DOHH2 (cell line): Measurements from ENCODE around the gene CNGB1.

Experiments used
- H3F3A ChIP-seq: fragments of 200-600 bp; sonication (generic), shearing (Covaris generic); 2 replicates; pipeline ENCODE4 v1.6.0; 2016; ENCODE audit warnings: antibody characterized with exemption, mild to moderate bottlenecking; ENCODE audit not compliant: control insufficient read depth, insufficient read depth
- H3K27ac ChIP-seq: fragments of 200-600 bp; sonication (generic); 2 replicates; pipeline ENCODE4 v1.5.1; 2014; ENCODE audit warnings: low read depth, mild to moderate bottlenecking, low read length, moderate library complexity
- H3K27me3 ChIP-seq: fragments of 200-600 bp; sonication (generic); 2 replicates; pipeline ENCODE4 v1.6.1; 2014; ENCODE audit warnings: mild to moderate bottlenecking, low read length, mixed read lengths; ENCODE audit not compliant: control insufficient read depth
- H3K36me3 ChIP-seq: fragments of 200-600 bp; sonication (generic); 2 replicates; pipeline ENCODE4 v1.6.1; 2014; ENCODE audit warnings: mild to moderate bottlenecking, low read length, moderate library complexity, mixed read lengths; ENCODE audit not compliant: control insufficient read depth
- H3K4me1 ChIP-seq: fragments of 200-600 bp; sonication (generic); 2 replicates; pipeline ENCODE4 v1.6.1; 2014; ENCODE audit warnings: mild to moderate bottlenecking, low read length, mixed read lengths; ENCODE audit not compliant: control insufficient read depth
- H3K4me2 ChIP-seq: fragments of 200-600 bp; sonication (generic); 2 replicates; pipeline ENCODE4 v1.6.0; 2014; ENCODE audit warnings: mild to moderate bottlenecking, low read length, moderate library complexity
- H3K4me3 ChIP-seq: fragments of 200-600 bp; sonication (generic); 2 replicates; pipeline ENCODE4 v1.5.1; 2014; ENCODE audit warnings: mild to moderate bottlenecking, low read length, mixed read lengths
- H3K79me2 ChIP-seq: fragments of 200-600 bp; sonication (generic); 2 replicates; pipeline ENCODE4 v1.6.1; 2014; ENCODE audit warnings: mild to moderate bottlenecking, low read length, mixed read lengths; ENCODE audit not compliant: control insufficient read depth
- H3K9me2 ChIP-seq: fragments of 200-600 bp; sonication (generic); replicated peaks from 2 replicates; pipeline ENCODE4 v1.6.1; 2014; ENCODE audit warnings: mild to moderate bottlenecking, low read length, mixed read lengths; ENCODE audit not compliant: control insufficient read depth
- H3K9me3 ChIP-seq: fragments of 200-600 bp; sonication (generic); 2 replicates; pipeline ENCODE4 v1.6.1; 2014; ENCODE audit warnings: antibody characterized with exemption, low read length, mixed read lengths; ENCODE audit not compliant: control insufficient read depth, insufficient read depth
- H4K20me1 ChIP-seq: fragments of 200-600 bp; sonication (generic); 2 replicates; pipeline ENCODE4 v1.6.0; 2014; ENCODE audit warnings: low read depth, mild to moderate bottlenecking, antibody characterized with exemption, low read length, moderate library complexity; ENCODE audit not compliant: control insufficient read depth, insufficient read depth
- CTCF ChIP-seq: fragments of 200-600 bp; sonication (generic); IDR thresholded peaks from one replicate; pipeline ENCODE4 v1.5.1; 2014; ENCODE audit warnings: antibody characterized with exemption, mild to moderate bottlenecking, low read depth, low read length; ENCODE audit not compliant: poor library complexity, severe bottlenecking
- EZH2phosphoT487 ChIP-seq: fragments of 200-600 bp; sonication (generic); IDR thresholded peaks from 2 replicates; pipeline ENCODE4 v1.6.1; 2017; ENCODE audit warnings: borderline replicate concordance, mild to moderate bottlenecking, antibody characterized with exemption, low read length, moderate library complexity, mixed read lengths

Gene CNGB1

GRCh38 chr16:58000706-58001676 is 30.1 kb upstream of the CNGB1 start, which contains the start of gene USB1:
Gene USB1, plus strand, starts transcription at chr16:58001407. Its CDS starts 77 bp downstream, at chr16:58001484.
- TF ChIP-seq EZH2phosphoT487 (no peak), CTCF (peak; percentile 53)
- no peaks in the 10 kb centered on the region for H3K9me3 ChIP-seq
- H3K4me2 ChIP-seq: peak within 1 kb of the TSS; percentile 99
- H3K27me3 ChIP-seq: no peaks in the 10 kb centered on the region
- H4K20me1 ChIP-seq: peaks cover 6% of the 10 kb centered on the region; the same call in 1 of the 2 replicates
- peaks cover 22% of the 10 kb centered on the region for H3K79me2 ChIP-seq
- H3K4me3 ChIP-seq: peak within 1 kb of the TSS; percentile 77
- H3K36me3 ChIP-seq: peaks cover 47% of the 10 kb centered on the region
- H3K9me2 ChIP-seq: no peaks in the 10 kb centered on the region
- H3K27ac ChIP-seq: peak within 1 kb of the TSS; percentile 69
- peaks cover 25% of the 10 kb centered on the region for H3K4me1 ChIP-seq
- H3F3A ChIP-seq: peaks cover 7% of the 10 kb centered on the region; the same call in 1 of the 2 replicates

DNA sequence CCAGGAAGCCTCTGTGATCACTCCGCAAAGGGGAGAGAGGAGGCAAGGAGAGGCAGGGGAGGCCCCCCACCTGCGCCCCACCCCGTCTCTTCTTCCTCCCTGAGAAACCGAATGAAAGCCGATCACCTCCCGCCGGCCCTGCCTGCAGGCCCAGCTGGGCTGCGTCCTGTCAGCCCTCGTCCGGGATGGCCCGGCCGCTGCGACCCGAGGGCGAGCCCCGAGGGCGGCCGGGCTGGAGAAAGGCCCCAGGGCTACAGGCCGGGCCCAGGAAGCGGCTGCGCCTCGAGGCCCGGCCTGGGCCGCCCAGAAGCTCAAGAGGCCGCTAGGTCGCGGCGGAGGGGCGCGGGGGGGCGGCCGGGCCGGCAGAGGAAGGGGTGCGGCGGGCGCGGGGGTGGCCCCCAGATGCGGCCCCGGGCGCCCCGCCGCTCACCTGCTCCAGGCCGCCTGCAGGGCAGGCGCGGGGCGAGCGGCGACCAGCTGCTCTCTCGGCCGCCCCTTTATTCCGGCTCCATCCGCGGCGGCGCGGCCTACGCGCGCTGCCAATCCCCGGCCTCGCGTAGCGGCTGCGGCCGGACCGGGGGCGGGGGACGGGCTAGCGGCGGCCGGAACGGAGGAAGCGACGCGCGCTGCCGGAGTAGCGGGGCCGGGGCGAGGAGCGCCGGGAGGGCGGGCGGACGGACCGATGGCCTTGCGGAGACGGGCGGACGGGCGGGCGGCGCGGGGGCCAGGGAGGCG is 29.2 kb upstream of the CNGB1 start, which contains the start of gene ZNF319:
Gene ZNF319, minus strand, starts transcription at position 702 of the 735 bp plus-strand sequence. CDS start 2,407 bp downstream, outside the sequence.
- Histone ChIP-seq H3K79me2 (peaks cover 22% of the 10 kb centered on the region), H3F3A (peaks cover 7% of the 10 kb centered on the region; the same call in 1 of the 2 replicates), H3K9me2 (no peaks in the 10 kb centered on the region), H3K4me3 (peak within 1 kb of the TSS; percentile 77), H3K36me3 (peaks cover 49% of the 10 kb centered on the region), H4K20me1 (peaks cover 6% of the 10 kb centered on the region; the same call in 1 of the 2 replicates), H3K9me3 (no peaks in the 10 kb centered on the region), H3K27ac (peak within 1 kb of the TSS; percentile 69), H3K4me1 (peaks cover 25% of the 10 kb centered on the region), H3K4me2 (peak within 1 kb of the TSS; percentile 99), H3K27me3 (no peaks in the 10 kb centered on the region)
- no peak for TF ChIP-seq EZH2phosphoT487
- TF ChIP-seq CTCF: no peak

GRCh38 chr16:57999366-57999970 is 28.5 kb upstream of the CNGB1 start:
- Histone ChIP-seq H3K4me2 (peak overlapping the region; percentile 93), H3K4me1 (peaks cover 25% of the 10 kb centered on the region), H3F3A (peaks cover 7% of the 10 kb centered on the region; the same call in 1 of the 2 replicates), H3K36me3 (peaks cover 50% of the 10 kb centered on the region), H3K27ac (peak overlapping the region; percentile 54), H3K79me2 (peaks cover 22% of the 10 kb centered on the region), H3K27me3 (no peaks in the 10 kb centered on the region), H4K20me1 (peaks cover 6% of the 10 kb centered on the region; the same call in 1 of the 2 replicates), H3K9me3 (no peaks in the 10 kb centered on the region), H3K4me3 (peak overlapping the region; percentile 77), H3K9me2 (no peaks in the 10 kb centered on the region)
- TF ChIP-seq CTCF (peak; percentile 23), EZH2phosphoT487 (no peak)
